ENCODE data around the gene CTNND2.

Gene CTNND2

DNA sequence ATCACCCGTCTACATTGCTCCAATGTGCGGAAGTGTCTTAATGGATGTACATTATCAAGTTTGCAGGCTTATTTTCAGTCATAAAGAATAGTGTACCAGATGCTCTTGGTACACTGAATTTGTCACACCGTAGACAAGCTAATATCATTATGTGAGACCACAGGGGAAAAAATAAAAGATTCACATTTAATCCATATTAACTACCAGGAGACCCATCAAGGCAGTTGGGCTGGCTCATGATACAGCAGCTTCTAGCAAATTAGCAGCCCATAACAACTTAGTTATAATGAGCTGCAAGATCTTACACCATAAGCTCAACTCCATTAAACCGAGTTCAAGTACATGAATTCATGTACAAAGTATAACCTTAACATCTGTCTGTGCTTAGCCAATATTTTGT is 324.9 kb downstream of the CTNND2 start:
- no peak for DNase-seq

DNA sequence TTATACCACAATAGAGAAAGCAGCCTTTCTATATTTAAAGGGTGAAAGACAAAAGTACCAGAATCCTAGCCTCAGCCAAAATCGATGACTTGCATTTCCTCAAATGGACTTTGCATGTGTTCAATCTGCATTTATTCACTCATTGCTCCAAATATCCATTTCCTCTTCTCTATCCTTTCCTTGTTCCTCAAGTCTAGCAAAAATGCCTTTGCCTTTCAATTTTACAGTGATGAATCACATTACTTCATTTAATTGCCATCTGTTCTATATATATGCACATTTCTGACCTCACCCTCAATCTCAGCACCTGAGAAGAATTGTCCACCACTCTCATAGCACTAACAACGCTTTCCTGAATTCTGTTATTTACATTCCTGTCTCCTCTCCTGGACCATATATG is 329.5 kb downstream of the CTNND2 start:
- no peak for DNase-seq

- no peak for DNase-seq
Observed at GRCh38 chr5:11573140-11573992, 330.9 kb downstream of the CTNND2 start.

DNA sequence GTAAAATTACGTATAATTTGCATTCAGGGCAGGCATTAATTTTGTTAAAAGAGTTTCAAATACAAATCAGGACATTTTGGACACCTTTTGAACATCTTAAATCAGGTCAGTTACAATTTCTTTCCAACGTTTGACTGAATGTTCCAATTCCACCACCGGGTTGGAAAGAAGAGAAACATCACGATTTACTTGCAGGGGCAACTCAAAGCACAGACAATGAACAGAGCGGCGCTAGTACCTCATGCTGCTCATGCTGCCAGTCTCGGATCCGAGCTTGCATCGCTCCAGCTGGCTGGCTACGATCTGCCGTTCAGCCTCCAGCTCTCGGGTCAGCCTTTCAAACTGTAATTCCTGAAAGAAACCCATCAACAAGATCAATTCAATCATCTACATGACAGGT is 339.5 kb downstream of the CTNND2 start:
- no peak for DNase-seq

- no peak for DNase-seq
Observed at GRCh38 chr5:11563822-11564221, 340.4 kb downstream of the CTNND2 start.

DNA sequence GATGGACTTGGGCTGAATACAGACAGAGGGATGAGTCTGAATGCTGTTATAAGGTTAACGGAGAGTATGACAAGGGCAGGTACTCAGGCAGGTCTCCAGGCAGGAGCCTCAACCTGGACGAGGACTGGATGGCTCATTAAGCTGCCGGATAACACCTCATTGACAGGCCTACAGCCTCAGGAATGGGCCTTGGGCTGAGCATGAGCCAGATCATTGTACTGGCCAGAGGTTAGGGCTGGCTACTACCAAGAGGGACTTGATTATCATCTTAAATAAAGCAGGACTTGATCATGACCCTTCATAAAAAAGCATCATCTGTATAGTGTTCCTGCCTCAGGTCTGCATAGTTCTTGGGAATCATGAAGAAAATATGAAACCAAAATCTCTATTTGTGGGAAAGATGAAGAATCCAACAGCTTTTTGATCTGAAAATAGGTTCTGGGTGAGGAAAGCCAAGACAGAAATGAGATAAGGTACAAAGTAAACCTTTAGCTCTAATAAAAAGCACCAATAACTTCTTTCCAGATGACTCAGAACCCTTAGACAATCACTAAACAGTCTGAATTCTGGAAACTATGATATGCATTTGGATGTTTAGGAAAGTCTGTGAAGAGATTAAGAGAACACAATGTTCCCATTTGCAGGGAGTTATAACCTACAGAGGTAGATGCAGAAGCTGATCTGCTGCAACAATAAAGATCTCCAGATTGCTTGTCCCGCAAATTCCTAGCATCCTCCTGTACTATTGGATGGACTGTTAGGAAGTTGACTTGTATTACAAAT is 343.1 kb downstream of the CTNND2 start:
- no peak for DNase-seq

- no peak for DNase-seq
Observed at GRCh38 chr5:11557063-11557462, 347.2 kb downstream of the CTNND2 start.

DNA sequence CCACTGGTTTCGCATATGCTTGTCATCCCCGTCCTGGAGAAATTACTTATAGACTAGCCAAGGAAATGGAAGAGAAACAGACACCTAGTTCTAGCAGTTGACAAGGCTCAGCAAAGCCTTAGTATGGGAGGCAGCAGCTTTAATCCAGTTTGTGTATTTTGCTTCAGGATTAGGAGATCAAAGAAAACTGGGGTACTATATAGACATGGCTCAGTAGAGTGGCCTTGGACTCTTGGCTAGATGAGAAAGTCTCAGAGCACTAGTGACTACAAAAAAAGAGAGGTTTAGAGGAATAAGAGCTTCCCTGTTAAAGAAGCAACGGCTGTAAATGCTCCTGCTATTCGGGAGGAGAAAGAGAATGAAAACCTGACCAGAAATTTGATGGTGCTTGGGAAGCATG is 349.1 kb downstream of the CTNND2 start:
- no peak for DNase-seq

GRCh38 chr5:11547730-11548129 is 356.5 kb downstream of the CTNND2 start:
- DNase-seq: no peak

DNA sequence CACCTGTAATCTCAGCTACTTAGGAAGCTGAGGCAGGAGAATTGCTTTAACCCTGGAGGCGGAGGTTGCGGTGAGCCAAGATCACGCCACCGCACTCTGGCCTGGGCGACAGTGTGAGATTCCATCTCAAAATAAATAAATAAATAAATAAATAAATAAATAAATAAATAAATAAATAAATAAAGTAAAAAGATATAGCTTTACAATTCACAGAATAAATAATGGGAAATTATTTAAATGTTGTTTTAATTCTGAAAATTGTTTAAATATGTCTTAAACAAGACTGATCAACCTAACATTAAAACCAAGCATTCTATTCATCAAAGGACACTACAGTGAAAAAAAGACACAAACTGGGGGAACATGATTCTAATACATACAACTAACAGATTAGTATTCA is 357.1 kb downstream of the CTNND2 start:
- DNase-seq: no peak

DNA sequence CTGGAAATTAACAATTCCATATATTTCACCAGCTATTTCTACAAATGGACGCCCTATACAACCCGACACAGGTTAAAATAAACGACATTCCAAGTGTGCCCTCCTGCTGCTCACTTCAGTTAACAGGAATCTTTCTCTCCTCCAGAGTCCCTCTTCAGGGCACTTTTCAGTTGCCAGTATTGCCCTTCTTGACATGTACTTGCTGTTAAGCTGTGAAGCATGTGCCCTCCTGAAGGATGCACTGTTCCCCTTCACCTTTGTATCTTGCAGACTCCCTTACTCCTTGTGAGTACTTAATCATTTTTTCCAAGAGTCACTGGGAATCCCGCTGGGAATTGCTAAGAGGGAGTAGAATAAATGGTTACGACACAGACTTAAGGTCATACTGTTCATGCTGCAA is 364.1 kb downstream of the CTNND2 start:
- no peak for DNase-seq

GRCh38 chr5:11531811-11532555 is 372.3 kb downstream of the CTNND2 start:
- DNase-seq: no peak

DNA sequence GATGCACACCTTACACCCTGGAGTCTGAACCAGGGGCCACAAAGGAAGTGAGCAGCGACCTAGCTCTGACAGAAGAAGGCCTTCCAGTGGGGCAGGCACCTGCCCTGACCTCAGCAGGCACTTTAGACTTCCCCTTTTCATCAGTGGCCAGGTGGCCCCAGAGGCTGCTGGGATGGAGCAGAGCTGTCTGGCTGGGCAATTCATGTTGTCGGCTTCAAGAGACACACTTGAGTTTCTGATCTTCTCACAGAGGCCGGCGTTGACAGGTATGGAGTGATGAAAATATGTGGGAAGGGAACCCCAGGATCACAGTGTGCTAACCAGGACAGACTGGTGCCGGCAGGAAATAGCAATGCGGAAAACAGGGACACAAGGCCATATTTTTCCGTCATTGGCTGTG is 375.5 kb downstream of the CTNND2 start:
- no peak for DNase-seq

GRCh38 chr5:11527652-11528349 is 376.4 kb downstream of the CTNND2 start:
- DNase-seq: no peak

GRCh38 chr5:11525020-11525419 is 379.2 kb downstream of the CTNND2 start:
- no peak for DNase-seq

DNA sequence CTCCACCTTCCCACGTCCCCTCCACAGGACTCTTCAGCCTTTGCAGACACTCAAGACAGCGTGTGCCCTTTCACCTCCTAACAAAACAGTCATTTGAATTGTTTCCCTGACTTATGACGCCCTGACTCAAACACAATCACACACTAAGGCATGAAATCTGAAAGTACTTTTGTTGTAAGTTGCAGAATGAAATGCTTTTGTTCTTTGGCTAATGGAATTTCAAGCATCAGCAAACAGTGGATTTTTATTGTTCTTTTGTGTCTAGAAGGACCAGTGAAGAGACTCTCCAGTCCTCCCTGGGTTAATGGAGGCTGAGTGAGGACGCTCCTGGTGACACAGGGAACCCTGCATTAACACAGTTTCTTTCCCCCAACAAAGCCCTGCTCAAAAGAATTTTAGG is 380.1 kb downstream of the CTNND2 start:
- DNase-seq: no peak

DNA sequence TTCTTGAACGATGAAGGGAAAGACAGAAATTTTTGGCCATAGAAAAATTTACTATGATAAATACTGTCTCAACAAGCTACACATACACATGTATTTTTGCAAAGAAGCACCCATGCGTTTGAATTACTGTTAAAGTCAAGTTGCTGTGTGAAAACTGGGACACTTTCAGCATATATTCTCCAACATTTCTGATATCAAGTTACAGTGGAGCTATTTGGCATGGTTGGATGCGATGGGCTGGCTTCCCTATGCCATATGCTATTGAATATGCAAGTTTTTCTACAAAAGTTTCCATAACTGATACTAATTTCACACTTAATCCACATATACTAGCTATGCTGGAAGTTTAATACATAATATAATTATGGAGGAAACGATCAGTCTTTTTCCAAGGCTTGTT is 381.4 kb downstream of the CTNND2 start:
- no peak for DNase-seq

GRCh38 chr5:11520241-11520930 is 383.9 kb downstream of the CTNND2 start:
- no peak for DNase-seq

- DNase-seq: no peak
Observed at GRCh38 chr5:11519236-11519635, 385.0 kb downstream of the CTNND2 start.

DNA sequence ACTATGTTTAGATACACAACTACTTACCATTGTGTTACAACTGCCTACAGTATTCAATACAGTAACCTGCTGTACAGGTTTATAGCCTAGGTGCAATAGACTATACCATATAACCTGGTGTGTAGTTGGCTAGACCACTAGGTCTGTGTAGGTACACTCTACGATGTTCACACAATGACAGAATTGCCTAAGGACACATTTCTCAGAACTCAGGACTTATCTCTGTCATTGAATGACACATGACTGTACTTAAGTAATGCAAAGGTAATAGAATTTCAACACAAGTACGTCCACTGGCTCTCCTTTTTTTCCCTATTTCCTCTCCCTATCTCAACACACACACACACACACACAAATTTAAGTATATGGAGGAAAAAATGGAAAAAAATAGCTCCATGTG is 385.6 kb downstream of the CTNND2 start:
- DNase-seq: no peak

DNA sequence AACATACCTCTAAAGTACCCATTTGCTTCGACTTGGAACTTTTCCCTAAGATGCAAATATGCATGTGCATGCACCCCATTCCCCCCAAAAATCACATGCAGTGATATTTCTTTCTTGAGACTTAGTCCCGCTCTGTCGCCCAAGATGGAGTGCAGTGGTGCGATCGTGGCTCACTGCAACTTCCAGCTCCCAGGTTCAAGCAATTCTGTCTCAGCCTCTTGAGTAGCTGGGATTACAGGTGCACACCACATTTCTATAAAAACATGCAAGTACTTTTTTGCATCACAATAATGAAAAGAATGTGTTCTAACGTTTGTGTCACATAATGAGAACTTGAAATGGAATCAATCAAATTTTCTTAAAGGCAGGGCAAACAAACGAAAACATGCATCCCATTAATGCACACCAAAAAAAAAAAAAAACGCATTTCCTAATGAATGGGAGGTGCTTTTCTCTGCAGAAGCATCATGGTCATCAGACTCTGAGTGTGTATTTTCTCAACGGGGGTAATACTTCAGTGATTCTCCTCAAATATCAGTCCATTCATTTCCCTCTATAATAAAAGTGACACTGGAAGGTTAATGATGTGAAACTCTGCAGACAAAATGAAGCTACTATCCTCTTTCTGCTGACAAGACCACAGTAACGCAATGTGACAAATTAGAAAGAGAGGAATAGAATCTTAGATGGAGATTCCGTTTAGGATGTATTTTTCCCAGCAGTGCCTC is 389.4 kb downstream of the CTNND2 start:
- DNase-seq: no peak

GRCh38 chr5:11511878-11512277 is 392.4 kb downstream of the CTNND2 start:
- no peak for DNase-seq

Measured in activated CD4-positive, CD25-positive, alpha-beta regulatory T cell (primary cell).